K562 (cell line): ENCODE data around the gene TRANK1. TPM values are rescaled to one million over a fixed set of nuclear protein-coding genes. Genes with fewer than 3 reads are reported as not detected.

Experiments used
- CC2D1A ChIP-seq: fragments of 450-650 bp; IDR thresholded peaks from 2 replicates; pipeline ENCODE4 v1.6.1; 2017; ENCODE audit warnings: mild to moderate bottlenecking
- CREBBP ChIP-seq: IDR thresholded peaks from one replicate; pipeline ENCODE4 v1.6.1; 2012; ENCODE audit warnings: low read depth, mild to moderate bottlenecking, control low read depth, inconsistent platforms, low read length
- ELF1 ChIP-seq: fragments of 200-800 bp; sonication (Bioruptor generic); IDR thresholded peaks from 2 replicates; pipeline ENCODE4 v1.6.1; 2016; ENCODE audit warnings: missing genetic modification characterization, missing compliant biosample characterization
- GATAD2B ChIP-seq: fragments of 450-650 bp; IDR thresholded peaks from 2 replicates; pipeline ENCODE4 v1.6.1; 2017; ENCODE audit warnings: mild to moderate bottlenecking, borderline replicate concordance
- KAT2B ChIP-seq: IDR thresholded peaks from one replicate; pipeline ENCODE4 v1.6.1; 2012; ENCODE audit warnings: low read depth, mild to moderate bottlenecking, control low read depth, inconsistent platforms, low read length, moderate library complexity
- KDM4B ChIP-seq, 2 experiments: fragments of 450-650 bp in 1 of 2; sonication (generic) in 1 of 2; IDR thresholded peaks; 2 replicates each; pipeline ENCODE4 v1.6.1; 2016 to 2017; ENCODE audit warnings: borderline replicate concordance in 2 of 2, antibody characterized with exemption in 1 of 2, low read depth in 1 of 2, mild to moderate bottlenecking in 1 of 2
- PHF8 ChIP-seq: fragments of 200-600 bp; sonication (generic); IDR thresholded peaks from 2 replicates; pipeline ENCODE4 v1.6.1; 2012; ENCODE audit warnings: mixed run types, mild to moderate bottlenecking, inconsistent platforms, low read length, moderate library complexity, borderline replicate concordance
- PHTF2 ChIP-seq: fragments of 250-450 bp; sonication (Bioruptor Pico); IDR thresholded peaks from 2 replicates; pipeline ENCODE4 v1.5.0; 2021; ENCODE audit warnings: mild to moderate bottlenecking
- RBM17 ChIP-seq: fragments of 200-400 bp; formaldehyde crosslinking; IDR thresholded peaks from 2 replicates; pipeline ENCODE4 v1.6.1; 2017; ENCODE audit warnings: low read depth, mild to moderate bottlenecking, low read length, borderline replicate concordance
- ZBTB1 ChIP-seq: sonication (generic); formaldehyde crosslinking; IDR thresholded peaks from 2 replicates; pipeline ENCODE4 v1.8.1; 2023; ENCODE audit warnings: missing genetic modification reagents, low read depth, mild to moderate bottlenecking, borderline replicate concordance
- ZNF41 ChIP-seq: fragments of 250-450 bp; sonication (Bioruptor Pico); conservative IDR thresholded peaks from 2 replicates; pipeline ENCODE4 v1.4.0; 2020; ENCODE audit warnings: mild to moderate bottlenecking
- ZNF668 ChIP-seq: fragments of 250-450 bp; sonication (Bioruptor Pico); IDR thresholded peaks from 2 replicates; pipeline ENCODE4 v1.8.0; 2022; ENCODE audit warnings: mild to moderate bottlenecking, inconsistent platforms
- ZNF766 ChIP-seq: fragments of 200-800 bp; sonication (Bioruptor generic); conservative IDR thresholded peaks from 2 replicates; pipeline ENCODE4 v1.6.1; 2016; ENCODE audit warnings: missing genetic modification characterization, missing compliant biosample characterization
- ZNF785 ChIP-seq: fragments of 250-450 bp; sonication (Bioruptor Pico); IDR thresholded peaks from 2 replicates; pipeline ENCODE4 v1.4.0; 2020; ENCODE audit warnings: mild to moderate bottlenecking
- polyA plus RNA-seq, 8 experiments: library from polyadenylated mRNA; depleted of rRNA in 4 of 8; stranded (reverse) in 5 of 8; unstranded in 3 of 8; fragments of >200 nt; fragmentation: Nextera tagmentation in 2 of 8; fragmentation: Illumina TruSeq in 1 of 8; extraction: Ambion mirVana in 2 of 8; extraction: Trizol in 1 of 8; gene quantifications; 2 replicates each; pipeline versions ENCODE4 v1.2.1 to v1.2.3, GENCODE V29; 2011 to 2014; ENCODE audit warnings: inconsistent platforms in 1 of 8, missing spikeins in 1 of 8
- total RNA-seq, 7 experiments: library from RNA; depleted of rRNA in 6 of 7; stranded (reverse); fragments of >200 nt in 6 of 7; fragmentation: Illumina TruSeq in 2 of 7; extraction: Trizol in 2 of 7; gene quantifications; 2 replicates each; pipeline versions ENCODE4 v1.2.1 to v1.2.3, GENCODE V29; 2011 to 2021; ENCODE audit warnings: low replicate concordance in 1 of 7
- TF ChIP-seq, protein P1 (sequence below): fragments of 450-650 bp; IDR thresholded peaks from 2 replicates; pipeline ENCODE4 v1.6.1; 2016; ENCODE audit warnings: borderline replicate concordance
- TF ChIP-seq, protein P2 (sequence below), 2 experiments: IDR thresholded peaks; 2 replicates each; pipeline ENCODE4 v1.6.1; 2011; ENCODE audit warnings: borderline replicate concordance in 1 of 2, control low read depth in 1 of 2, low read depth in 1 of 2, low read length in 1 of 2, mild to moderate bottlenecking in 1 of 2, mixed read lengths in 1 of 2, moderate library complexity in 1 of 2; ENCODE audit not compliant: insufficient read depth in 1 of 2, insufficient read length in 1 of 2, poor library complexity in 1 of 2, severe bottlenecking in 1 of 2; ENCODE audit errors: extremely low read depth in 1 of 2
- TF ChIP-seq, protein P3 (sequence below): sonication (generic); formaldehyde crosslinking; IDR thresholded peaks from 2 replicates; pipeline ENCODE4 v1.4.0; 2020; ENCODE audit warnings: mild to moderate bottlenecking, missing genetic modification reagents

Gene TRANK1
- total and polyA plus RNA-seq, 9 of the 15 experiments (the other 6 are each of a cell fraction or from before 2014, with no cell fraction given), result 0.41 to 5.3 (median 2.1) TPM

DNA sequence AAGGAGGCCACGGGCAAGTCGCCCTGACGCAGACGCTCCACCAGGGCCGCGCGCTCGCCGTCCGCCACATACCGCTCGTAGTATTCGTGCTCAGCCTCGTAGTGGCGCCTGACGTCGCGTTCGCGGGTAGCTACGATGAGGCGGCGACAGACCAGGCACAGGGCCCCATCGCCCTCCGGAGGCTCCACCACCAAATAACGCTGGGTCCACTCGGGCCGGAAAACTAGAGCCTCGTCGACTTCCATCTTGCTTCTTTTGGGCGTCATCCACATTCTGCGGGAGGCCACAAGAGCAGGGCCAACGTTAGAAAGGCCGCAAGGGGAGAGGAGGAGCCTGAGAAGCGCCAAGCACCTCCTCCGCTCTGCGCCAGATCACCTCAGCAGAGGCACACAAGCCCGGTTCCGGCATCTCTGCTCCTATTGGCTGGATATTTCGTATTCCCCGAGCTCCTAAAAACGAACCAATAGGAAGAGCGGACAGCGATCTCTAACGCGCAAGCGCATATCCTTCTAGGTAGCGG lies 48.0 kb upstream of the TRANK1 start, which contains the start of gene EPM2AIP1 (continued):
- TF ChIP-seq, protein P1, sequence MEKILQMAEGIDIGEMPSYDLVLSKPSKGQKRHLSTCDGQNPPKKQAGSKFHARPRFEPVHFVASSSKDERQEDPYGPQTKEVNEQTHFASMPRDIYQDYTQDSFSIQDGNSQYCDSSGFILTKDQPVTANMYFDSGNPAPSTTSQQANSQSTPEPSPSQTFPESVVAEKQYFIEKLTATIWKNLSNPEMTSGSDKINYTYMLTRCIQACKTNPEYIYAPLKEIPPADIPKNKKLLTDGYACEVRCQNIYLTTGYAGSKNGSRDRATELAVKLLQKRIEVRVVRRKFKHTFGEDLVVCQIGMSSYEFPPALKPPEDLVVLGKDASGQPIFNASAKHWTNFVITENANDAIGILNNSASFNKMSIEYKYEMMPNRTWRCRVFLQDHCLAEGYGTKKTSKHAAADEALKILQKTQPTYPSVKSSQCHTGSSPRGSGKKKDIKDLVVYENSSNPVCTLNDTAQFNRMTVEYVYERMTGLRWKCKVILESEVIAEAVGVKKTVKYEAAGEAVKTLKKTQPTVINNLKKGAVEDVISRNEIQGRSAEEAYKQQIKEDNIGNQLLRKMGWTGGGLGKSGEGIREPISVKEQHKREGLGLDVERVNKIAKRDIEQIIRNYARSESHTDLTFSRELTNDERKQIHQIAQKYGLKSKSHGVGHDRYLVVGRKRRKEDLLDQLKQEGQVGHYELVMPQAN, result no peak; the same call in 1 of the 2 replicates
- TF ChIP-seq GATAD2B (no peak), KAT2B (no peak), KDM4B (IDR thresholded peaks at IDR 0.05; ENCODE audit: borderline replicate concordance in 2 of 2, low read depth in 1 of 2) (no peak; a peak in 1 of 4 replicates), CREBBP (no peak), ELF1 (no peak), ZNF668 (CRISPR knock-in tag) (no peak), ZNF766 (CRISPR knock-in tag) (no peak), PHF8 (peak; percentile 85), ZNF785 (CRISPR knock-in tag) (no peak), CC2D1A (peak; percentile 80; the same call in 1 of the 2 replicates), ZBTB1 (no peak; the same call in 1 of the 2 replicates), ZNF41 (CRISPR knock-in tag) (0 out of 2 replicates have a peak, but pooled peaks have one; percentile 51), RBM17 (no peak), PHTF2 (CRISPR knock-in tag) (no peak)
- TF ChIP-seq, protein P2, sequence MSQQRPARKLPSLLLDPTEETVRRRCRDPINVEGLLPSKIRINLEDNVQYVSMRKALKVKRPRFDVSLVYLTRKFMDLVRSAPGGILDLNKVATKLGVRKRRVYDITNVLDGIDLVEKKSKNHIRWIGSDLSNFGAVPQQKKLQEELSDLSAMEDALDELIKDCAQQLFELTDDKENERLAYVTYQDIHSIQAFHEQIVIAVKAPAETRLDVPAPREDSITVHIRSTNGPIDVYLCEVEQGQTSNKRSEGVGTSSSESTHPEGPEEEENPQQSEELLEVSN (IDR thresholded peaks at IDR 0.05; ENCODE audit: borderline replicate concordance in 1 of 2, extremely low read depth in 1 of 2, insufficient read depth in 1 of 2, insufficient read length in 1 of 2, low read depth in 1 of 2, low read length in 1 of 2, poor library complexity in 1 of 2, severe bottlenecking in 1 of 2), result peak; percentile 68 to 80
- TF ChIP-seq, protein P3, sequence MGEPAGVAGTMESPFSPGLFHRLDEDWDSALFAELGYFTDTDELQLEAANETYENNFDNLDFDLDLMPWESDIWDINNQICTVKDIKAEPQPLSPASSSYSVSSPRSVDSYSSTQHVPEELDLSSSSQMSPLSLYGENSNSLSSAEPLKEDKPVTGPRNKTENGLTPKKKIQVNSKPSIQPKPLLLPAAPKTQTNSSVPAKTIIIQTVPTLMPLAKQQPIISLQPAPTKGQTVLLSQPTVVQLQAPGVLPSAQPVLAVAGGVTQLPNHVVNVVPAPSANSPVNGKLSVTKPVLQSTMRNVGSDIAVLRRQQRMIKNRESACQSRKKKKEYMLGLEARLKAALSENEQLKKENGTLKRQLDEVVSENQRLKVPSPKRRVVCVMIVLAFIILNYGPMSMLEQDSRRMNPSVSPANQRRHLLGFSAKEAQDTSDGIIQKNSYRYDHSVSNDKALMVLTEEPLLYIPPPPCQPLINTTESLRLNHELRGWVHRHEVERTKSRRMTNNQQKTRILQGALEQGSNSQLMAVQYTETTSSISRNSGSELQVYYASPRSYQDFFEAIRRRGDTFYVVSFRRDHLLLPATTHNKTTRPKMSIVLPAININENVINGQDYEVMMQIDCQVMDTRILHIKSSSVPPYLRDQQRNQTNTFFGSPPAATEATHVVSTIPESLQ (CRISPR knock-in tag), result peak; percentile 90; the same call in 1 of the 2 replicates
